HTR-8/SVneo (cell line): Measurements from ENCODE around the gene BAG5.
"Not testable (repeated sequence)": the region's sequence is repeated elsewhere in the genome, so short reads cannot be mapped to it uniquely, and the experiment has no call there.

ENCODE experiments used
- DNase-seq: peaks from one replicate; pipeline ENCODE4 v3.0.0; 2011; ENCODE audit warnings: low spot score, mixed read lengths; ENCODE audit not compliant: insufficient read length
- FAIRE-seq: peaks from 2 replicates; lab custom pipeline; 2011; peaks lifted over from hg19 to GRCh38; lab: Jason Lieb, UNC

BAG5 gene

GRCh38 chr14:103526914-103527248 lies 35.6 kb downstream of the BAG5 start:
- no peak for FAIRE-seq
- no peak for DNase-seq

GRCh38 chr14:103526247-103526913 lies 36.1 kb downstream of the BAG5 start:
- no peak for FAIRE-seq
- DNase-seq, result no peak

GRCh38 chr14:103525430-103526246 lies 36.8 kb downstream of the BAG5 start:
- DNase-seq, FAIRE-seq: not testable (repeated sequence)

- DNase-seq, result no peak
- FAIRE-seq, result no peak
Measured at GRCh38 chr14:103524002-103524935, 38.2 kb downstream of the BAG5 start.

- FAIRE-seq (no peak), DNase-seq (no peak)
Measured at GRCh38 chr14:103523575-103523954, 38.9 kb downstream of the BAG5 start.

- DNase-seq (peak; percentile 78), FAIRE-seq (no peak)
Measured at GRCh38 chr14:103522649-103523574, 39.5 kb downstream of the BAG5 start, which contains the start of gene CKB. Gene CKB, minus strand, starts transcription at chr14:103522830. Its CDS starts 337 bp downstream, at chr14:103522493.

- FAIRE-seq (no peak), DNase-seq (no peak)
Measured at GRCh38 chr14:103521951-103522563, 40.4 kb downstream of the BAG5 start.

- DNase-seq (no peak), FAIRE-seq (no peak)
Measured at GRCh38 chr14:103521438-103521950, 41.0 kb downstream of the BAG5 start.

GRCh38 chr14:103520657-103521437 lies 41.6 kb downstream of the BAG5 start:
- FAIRE-seq (peak; percentile 76), DNase-seq (no peak)

- DNase-seq (no peak), FAIRE-seq (no peak)
Measured at GRCh38 chr14:103520269-103520656, 42.2 kb downstream of the BAG5 start.

- no peak for DNase-seq
- no peak for FAIRE-seq
Measured at GRCh38 chr14:103519837-103520212, 42.6 kb downstream of the BAG5 start.

- DNase-seq, result no peak
- FAIRE-seq, result no peak
Measured at GRCh38 chr14:103519043-103519836, 43.2 kb downstream of the BAG5 start.

GRCh38 chr14:103518422-103519042 lies 43.9 kb downstream of the BAG5 start:
- FAIRE-seq (peak; percentile 72), DNase-seq (peak; percentile 88)

- no peak for DNase-seq
- no peak for FAIRE-seq
Measured at GRCh38 chr14:103517721-103518421, 44.6 kb downstream of the BAG5 start.

GRCh38 chr14:103517174-103517566 lies 45.3 kb downstream of the BAG5 start:
- no peak for DNase-seq
- no peak for FAIRE-seq

GRCh38 chr14:103516426-103517173 lies 45.9 kb downstream of the BAG5 start:
- DNase-seq (no peak), FAIRE-seq (no peak)
